HG03442 (cell line): ENCODE data around the gene MAPK1.
"Not testable (repeated sequence)": the region's sequence is repeated elsewhere in the genome, so short reads cannot be mapped to it uniquely, and the experiment has no call there.

Experiments
- ATAC-seq: cut with Tn5 transposase; IDR thresholded peaks from one replicate; pipeline ENCODE4 v1.9.1; 2021; ENCODE audit warnings: mild to moderate bottlenecking, moderate library complexity; ENCODE audit not compliant: unreplicated experiment

The MAPK1 gene

GRCh38 chr22:21867528-21868266 is at the start of gene MAPK1:
MAPK1 (minus strand) TSS chr22:21867645; CDS start chr22:21867440, 205 bp downstream.
- ATAC-seq, result peak; percentile 74

- no peak for ATAC-seq
Observed at GRCh38 chr22:21916309-21916918, 49.0 kb upstream of the MAPK1 start.

GRCh38 chr22:21915624-21916308 is 48.3 kb upstream of the MAPK1 start:
- no peak for ATAC-seq

GRCh38 chr22:21914033-21914642 is 46.7 kb upstream of the MAPK1 start:
- not testable (repeated sequence) for ATAC-seq

DNA sequence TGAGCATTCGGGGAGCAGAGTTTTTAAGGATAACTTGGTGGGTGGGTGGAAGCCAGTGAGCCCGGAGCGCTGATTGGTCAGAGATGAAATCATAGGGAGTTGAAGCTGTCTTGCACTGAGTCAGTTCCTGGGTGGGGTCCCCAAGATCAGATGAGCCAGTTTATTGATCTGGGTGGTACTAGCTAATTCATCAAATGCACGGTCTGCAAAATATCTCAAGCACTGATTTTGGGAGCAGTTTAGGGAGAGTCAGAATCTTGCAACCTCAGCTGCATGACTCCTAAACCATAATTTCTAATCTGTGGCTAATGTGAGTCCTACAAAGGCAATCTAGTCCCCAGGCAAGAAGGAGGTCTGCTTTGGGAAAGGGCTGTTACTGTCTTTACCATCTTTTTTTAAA is 42.9 kb upstream of the MAPK1 start:
- ATAC-seq, result not testable (repeated sequence)

GRCh38 chr22:21909871-21910270 is 42.4 kb upstream of the MAPK1 start:
- ATAC-seq, result no peak

GRCh38 chr22:21907638-21908522 is 40.4 kb upstream of the MAPK1 start:
- no peak for ATAC-seq

- not testable (repeated sequence) for ATAC-seq
Observed at GRCh38 chr22:21905234-21905633, 37.8 kb upstream of the MAPK1 start.

DNA sequence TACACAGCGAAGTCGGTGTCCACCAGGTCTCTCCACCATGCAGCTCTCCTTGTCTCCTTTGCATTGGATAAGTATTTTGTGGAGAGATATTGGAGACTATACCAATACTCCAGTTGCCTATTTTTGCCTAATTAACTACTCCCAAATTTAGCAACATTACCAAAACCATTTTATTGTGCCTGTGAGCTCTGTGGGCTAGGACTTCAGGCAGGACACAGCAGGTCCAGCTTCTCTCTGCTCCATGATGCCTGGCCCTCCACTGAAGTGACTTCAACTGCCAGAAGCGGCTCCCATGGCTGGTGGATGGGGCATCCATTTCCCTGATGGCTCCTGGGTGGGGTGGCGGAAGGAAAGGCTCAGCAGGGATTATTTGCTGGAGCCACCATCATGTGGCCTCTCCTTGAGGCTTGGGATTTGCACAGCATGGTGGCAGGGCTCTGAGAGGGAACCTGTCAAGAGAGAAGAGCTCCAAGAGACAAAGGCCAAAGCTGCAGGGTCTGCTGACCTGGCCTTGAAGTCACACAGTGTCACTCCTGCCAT is 36.9 kb upstream of the MAPK1 start:
- ATAC-seq, result no peak

GRCh38 chr22:21903283-21903682 is 35.8 kb upstream of the MAPK1 start:
- ATAC-seq, result no peak

DNA sequence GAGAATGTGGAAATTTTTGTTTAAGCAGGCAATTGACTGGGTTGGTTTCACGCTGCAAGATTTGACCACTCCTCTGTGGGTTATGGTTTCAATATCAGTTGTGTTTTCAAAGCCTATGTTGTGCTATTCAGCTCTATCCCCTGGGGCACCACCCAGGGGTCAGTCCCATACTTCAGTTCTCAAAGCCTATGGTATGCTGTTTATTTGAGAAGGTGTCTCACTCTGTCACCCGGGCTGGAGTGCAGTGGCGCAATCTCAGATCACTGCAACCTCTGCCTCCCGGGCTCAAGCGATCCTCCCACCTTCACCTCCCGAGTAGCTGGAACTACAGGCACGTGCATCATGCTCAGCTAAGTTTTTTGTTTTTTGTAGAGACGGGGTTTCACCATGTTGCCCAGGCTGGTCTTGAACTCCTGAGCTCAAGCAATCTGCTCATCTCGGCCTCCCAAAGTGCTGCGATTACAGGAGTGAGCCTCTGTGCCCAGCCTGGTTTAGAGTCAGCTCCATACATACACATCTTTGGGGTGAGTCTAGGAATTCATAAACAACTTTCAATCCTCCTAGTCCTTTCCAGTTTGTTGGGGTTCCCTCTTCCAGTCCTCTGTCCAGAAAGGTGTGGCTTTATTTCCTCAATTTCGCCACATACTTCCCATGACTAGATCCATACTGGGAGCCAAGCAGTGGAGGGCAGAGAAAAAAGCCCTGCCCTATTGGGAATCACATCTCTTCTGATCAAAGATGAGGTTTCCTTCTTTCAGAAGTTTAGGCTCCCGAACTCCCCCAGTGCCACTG is 35.0 kb upstream of the MAPK1 start:
- ATAC-seq, result no peak

GRCh38 chr22:21898354-21898896 is 31.0 kb upstream of the MAPK1 start:
- no peak for ATAC-seq

- no peak for ATAC-seq
Observed at GRCh38 chr22:21896951-21897513, 29.6 kb upstream of the MAPK1 start.

- ATAC-seq, result not testable (repeated sequence)
Observed at GRCh38 chr22:21896275-21896674, 28.8 kb upstream of the MAPK1 start.

DNA sequence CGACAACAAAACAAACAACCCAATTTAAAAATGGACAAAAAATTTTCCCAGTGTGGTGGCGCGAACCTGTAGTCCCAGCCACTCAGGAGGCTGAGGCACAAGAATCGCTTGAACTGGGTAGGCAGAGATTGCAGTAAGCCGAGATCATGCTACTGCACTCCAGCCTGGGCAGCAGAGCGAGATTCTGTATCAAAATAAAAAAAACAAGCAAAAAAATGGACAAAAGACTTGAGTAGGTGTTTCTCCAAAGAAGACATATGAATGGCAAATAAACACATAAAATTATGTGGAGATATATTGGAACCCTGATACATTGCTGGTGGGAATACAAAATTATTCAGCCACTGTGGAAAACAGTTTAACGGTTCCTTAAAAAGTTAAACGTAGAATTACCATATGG is 27.4 kb upstream of the MAPK1 start:
- no peak for ATAC-seq

DNA sequence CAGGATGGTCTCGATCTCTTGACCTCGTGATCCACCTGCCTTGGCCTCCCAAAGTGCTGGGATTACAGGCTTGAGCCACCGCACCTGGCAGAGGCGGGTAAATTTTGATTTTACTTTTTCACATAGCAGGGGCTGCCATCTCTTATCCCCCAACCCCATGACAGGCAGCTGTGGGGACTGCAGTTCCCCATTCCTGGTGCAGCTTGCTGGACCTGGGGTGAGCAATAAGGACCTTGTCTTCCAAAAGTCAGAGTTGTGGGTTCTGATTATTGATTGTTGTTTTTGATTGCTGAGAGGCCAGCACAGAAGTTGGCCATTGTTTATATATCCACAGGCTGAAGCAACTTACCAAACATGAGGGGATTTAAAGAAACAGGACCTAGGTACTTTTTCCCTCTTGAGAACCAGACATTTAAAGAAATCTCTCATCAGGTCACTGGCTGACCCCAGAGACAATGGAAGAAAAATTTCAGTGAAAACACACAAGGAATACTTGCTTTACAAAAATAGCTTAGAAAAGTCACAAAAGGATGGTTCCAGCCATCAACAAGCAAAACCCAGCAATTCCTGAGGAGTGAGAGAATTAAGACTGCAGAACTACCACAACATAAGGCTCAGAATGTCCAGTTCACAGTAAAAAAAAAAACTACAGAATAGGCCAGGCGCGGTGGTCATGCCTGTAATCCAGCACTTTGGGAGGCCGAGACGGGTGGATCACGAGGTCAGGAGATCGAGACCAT is 22.0 kb upstream of the MAPK1 start:
- no peak for ATAC-seq

DNA sequence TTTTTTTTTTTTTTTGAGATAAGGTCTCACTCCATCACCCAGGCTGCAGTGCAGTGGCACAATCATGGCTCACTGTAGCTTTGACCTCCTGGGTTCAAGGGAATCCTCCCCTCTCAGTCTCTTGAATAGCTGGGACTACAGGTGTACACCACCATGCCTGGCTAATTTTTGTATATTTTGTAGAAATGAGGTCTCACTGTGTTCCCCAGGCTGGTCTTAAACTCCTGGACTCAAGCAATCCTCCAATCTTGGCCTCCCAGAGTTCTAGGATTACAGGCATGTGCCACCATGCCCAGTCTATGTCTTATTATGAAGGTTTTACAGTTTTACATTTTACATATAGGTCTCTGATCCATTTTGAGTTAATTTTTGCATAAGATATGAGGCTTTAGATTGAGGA is 20.4 kb upstream of the MAPK1 start:
- no peak for ATAC-seq

- ATAC-seq, result not testable (repeated sequence)
Observed at GRCh38 chr22:21883930-21884329, 16.5 kb upstream of the MAPK1 start.
